ENCODE measurements around the gene RAB34.

RAB34 gene

DNA sequence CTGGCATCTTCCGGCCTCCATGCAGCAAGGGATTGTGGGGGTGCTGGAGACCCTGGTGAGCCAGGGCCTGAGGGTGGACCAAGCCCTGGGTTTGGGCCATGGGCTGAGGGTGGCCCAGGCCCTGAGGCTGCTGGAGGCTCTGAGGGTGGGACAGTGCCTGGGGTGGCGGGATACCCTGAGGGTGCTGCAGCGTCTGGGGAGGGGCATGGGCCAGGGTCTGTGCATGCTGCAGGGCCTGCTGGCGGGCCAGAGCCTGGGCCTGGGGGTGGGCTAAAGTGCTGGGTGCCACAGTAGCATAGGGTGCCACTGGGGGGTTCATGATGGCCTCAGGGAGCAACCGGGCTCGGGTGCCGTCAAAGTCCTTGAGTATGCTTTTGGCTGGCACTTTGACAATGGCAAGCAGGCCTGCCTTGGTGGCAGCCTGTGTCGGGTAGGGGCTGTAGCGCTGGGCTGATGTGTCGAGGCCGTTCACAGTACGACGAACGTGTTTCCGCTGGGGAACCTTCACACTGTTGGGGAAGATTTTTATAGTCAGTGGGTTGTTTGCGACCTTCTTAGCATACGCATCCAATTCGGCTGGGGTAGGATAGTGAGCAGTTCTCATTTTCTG lies 41.7 kb upstream of the RAB34 start:
- no peak for DNase-seq (ENCODE audit: low spot score)
- in situ Hi-C loops (cut with MboI; ENCODE audit: low pct_unique_long_range_greater_than_20kb, low sequenced_read_pairs, unreplicated experiment), result no loop called here
- TF ChIP-seq, protein P1, sequence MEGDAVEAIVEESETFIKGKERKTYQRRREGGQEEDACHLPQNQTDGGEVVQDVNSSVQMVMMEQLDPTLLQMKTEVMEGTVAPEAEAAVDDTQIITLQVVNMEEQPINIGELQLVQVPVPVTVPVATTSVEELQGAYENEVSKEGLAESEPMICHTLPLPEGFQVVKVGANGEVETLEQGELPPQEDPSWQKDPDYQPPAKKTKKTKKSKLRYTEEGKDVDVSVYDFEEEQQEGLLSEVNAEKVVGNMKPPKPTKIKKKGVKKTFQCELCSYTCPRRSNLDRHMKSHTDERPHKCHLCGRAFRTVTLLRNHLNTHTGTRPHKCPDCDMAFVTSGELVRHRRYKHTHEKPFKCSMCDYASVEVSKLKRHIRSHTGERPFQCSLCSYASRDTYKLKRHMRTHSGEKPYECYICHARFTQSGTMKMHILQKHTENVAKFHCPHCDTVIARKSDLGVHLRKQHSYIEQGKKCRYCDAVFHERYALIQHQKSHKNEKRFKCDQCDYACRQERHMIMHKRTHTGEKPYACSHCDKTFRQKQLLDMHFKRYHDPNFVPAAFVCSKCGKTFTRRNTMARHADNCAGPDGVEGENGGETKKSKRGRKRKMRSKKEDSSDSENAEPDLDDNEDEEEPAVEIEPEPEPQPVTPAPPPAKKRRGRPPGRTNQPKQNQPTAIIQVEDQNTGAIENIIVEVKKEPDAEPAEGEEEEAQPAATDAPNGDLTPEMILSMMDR (IDR thresholded peaks at IDR 0.05; ENCODE audit: extremely low read depth, insufficient read depth, missing control alignments), result no peak

DNA sequence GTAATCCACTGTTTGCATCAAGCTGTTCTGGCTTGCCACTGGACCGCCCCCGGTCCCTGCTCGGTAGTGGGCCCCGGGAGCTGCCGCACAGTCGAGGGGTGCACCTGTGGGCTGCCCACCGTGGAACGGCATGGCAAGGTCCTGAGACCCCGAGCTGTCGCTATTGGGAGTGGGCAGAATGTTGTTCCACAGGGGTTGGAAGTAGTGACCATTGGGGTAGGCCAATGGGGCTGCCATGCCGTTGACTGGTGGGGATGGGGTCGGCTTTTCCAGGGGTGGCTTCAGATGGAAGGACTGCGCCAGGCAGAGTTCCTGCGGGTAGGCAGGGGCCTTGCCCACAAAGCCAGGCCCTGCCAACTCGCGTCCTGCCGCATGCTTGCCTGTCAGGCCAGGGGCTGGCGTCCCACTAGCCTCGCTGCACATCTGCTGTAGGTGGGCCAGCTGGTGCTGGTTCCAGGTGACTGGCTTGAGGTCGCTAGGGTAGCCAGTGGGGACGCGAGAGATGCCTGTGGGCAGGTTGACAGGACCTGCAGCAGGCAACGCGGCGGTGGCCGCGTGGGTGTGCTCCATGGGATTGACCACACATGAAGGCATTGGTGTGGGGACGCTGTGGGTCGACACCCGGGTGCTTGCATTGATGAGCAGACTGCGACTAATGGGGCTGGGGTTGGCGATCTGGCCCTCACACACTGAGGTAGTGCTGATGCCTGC lies 40.9 kb upstream of the RAB34 start:
- DNase-seq (ENCODE audit: low spot score), result no peak
- TF ChIP-seq, protein P1 (IDR thresholded peaks at IDR 0.05; ENCODE audit: extremely low read depth, insufficient read depth, missing control alignments), result no peak
- in situ Hi-C loops (cut with MboI; ENCODE audit: low pct_unique_long_range_greater_than_20kb, low sequenced_read_pairs, unreplicated experiment), result no loop called here

DNA sequence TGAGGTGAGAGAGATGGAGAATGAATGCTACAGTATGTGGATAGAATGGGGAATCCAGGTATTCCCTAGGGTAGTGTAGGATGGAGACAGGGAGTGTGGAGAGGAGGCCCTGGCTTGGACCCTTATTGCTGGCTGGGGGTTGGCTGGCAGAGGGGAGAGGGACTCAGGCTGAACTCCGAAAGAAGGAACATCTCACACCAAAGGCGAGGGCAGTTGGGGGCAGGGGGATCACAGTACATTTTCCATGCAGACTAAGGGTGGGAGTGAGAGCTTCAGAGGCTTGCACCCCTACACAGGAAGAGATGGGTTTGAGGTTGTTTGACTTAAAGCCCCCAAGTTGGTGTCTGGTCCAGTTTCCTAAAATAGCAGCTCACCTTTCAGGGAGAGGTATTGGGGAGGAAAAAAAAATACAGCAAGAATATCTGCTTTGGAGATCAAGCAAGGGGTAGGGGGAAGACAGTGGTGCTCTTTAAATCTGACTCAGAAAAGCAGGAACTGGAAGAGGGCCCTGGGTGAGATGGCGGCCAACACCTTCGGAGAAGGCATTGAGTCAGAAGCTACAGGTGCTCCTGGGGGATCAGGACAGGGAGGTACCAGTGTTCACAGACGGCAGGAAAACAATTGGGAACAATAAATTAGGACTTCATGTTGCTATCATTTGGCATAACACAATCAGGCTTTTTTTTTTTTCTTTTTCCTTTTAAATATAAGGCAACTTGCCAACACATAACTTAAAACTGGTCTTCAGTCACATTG lies 38.6 kb upstream of the RAB34 start:
- DNase-seq (ENCODE audit: low spot score), result no peak
- in situ Hi-C loops (cut with MboI; ENCODE audit: low pct_unique_long_range_greater_than_20kb, low sequenced_read_pairs, unreplicated experiment), result no loop called here
- TF ChIP-seq, protein P1 (IDR thresholded peaks at IDR 0.05; ENCODE audit: extremely low read depth, insufficient read depth, missing control alignments), result no peak

DNA sequence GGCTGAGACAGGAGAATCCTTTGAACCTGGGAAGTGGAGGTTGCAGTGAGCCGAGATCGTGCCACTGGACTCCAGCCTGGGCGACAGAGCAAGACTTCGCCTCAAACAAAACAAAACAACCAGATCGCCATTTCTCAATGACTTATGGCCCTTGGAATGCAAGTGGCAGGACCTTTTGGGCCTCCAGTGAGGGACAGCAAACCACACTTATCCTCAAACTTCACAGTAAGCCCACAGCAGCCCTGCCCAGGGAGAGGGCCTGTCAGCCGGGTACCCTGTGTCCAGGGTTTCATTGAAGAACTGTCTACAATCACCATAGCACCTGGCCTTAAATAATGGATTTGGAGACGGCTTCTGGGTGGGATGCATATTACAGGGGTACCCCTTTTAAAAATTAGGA lies 37.8 kb upstream of the RAB34 start:
- DNase-seq (ENCODE audit: low spot score), result no peak
- TF ChIP-seq, protein P1 (IDR thresholded peaks at IDR 0.05; ENCODE audit: extremely low read depth, insufficient read depth, missing control alignments), result no peak
- in situ Hi-C loops (cut with MboI; ENCODE audit: low pct_unique_long_range_greater_than_20kb, low sequenced_read_pairs, unreplicated experiment), result no loop called here

DNA sequence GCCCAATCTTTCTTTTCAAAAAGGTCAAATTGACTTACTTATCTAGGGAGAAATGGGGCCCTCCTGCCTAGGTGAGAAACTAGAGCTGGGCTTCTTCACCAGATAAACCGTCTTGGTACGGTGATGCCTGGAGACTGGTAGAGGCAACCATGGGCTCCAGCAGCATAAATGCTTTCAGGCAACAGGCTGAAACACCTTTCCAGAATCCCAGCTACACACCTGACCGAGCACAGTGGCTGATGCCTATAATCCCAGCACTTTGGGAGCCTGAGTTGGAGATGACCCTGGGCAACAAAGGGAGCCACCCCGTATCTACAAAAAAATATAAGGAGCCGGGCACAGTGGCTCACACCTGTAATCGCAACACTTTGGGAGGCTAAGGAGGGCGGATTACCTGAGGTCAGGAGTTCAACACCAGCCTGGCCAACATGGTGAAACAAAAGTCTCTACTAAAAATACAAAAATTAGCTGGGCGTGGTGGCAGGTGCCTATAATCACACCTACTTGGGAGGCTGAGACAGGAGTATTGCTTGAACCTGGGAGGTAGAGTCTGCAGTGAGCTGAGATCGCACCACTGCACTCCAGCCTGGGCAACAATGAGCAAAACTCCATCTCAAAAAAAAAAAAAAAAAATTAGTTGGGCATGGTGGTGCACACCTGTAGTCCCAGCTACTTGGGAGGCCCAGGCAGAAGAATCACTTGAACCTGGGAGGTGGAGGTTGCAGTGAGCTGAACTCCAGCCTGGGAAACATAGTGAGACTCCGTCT lies 34.1 kb upstream of the RAB34 start:
- in situ Hi-C loops (cut with MboI; ENCODE audit: low pct_unique_long_range_greater_than_20kb, low sequenced_read_pairs, unreplicated experiment), result no loop called here
- TF ChIP-seq, protein P1 (IDR thresholded peaks at IDR 0.05; ENCODE audit: extremely low read depth, insufficient read depth, missing control alignments), result no peak

More for the DNA sequence above, 34.1 kb upstream of the RAB34 start:
- DNase-seq (ENCODE audit: low spot score), result no peak

All from GM13977 (cell line).